IPS-20b (cell line): ENCODE measurements around the gene AQP7.
"Not testable (repeated sequence)": the region's sequence is repeated elsewhere in the genome, so short reads cannot be mapped to it uniquely, and the experiment has no call there.

ENCODE experiments used
- H3K27ac ChIP-seq: one replicate; pipeline ENCODE4 v1.5.1; 2013; ENCODE audit warnings: low read length
- H3K27me3 ChIP-seq: 2 replicates; pipeline ENCODE4 v1.6.1; 2013; ENCODE audit warnings: mild to moderate bottlenecking, low read length, inconsistent platforms; ENCODE audit not compliant: insufficient read depth
- H3K36me3 ChIP-seq: 2 replicates; pipeline ENCODE4 v1.6.1; 2013; ENCODE audit warnings: low read depth, mild to moderate bottlenecking, inconsistent platforms, low read length, moderate library complexity; ENCODE audit not compliant: insufficient read depth
- H3K4me1 ChIP-seq: 2 replicates; pipeline ENCODE4 v1.6.1; 2013; ENCODE audit warnings: mild to moderate bottlenecking, control low read depth, inconsistent platforms, low read length, moderate library complexity; ENCODE audit not compliant: insufficient read depth
- H3K4me3 ChIP-seq: 2 replicates; pipeline ENCODE4 v1.5.1; 2013; ENCODE audit warnings: mild to moderate bottlenecking, low read length, inconsistent platforms
- H3K9ac ChIP-seq: 2 replicates; pipeline ENCODE4 v1.6.1; 2013; ENCODE audit warnings: low read depth, mild to moderate bottlenecking, inconsistent platforms, low read length, moderate library complexity
- H3K9me3 ChIP-seq: 2 replicates; pipeline ENCODE4 v1.6.1; 2013; ENCODE audit warnings: mild to moderate bottlenecking, low read depth, low read length, inconsistent platforms; ENCODE audit not compliant: insufficient read depth

AQP7 gene

DNA sequence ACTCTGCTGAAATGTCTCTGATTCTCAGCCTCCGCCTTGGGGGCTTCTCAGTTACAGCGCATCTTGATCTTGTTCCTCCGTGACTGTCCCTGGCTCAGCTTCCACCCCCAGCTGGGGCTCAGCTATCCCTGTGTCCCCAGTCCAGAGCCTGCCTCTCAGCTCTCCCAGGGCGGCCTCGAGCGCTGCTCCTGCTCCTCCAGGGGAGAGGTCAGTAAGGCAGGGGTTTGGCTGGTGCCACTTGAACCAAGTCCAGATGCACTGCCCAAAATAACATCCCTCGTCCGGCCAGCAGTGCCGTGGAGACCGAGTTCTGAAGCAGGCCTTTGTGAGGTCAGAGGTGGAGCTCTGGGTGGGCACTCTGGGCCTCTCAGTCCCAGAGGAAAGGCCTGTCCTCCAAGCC is at the start of gene AQP7:
AQP7 (minus strand) TSS at position 198 of the 400 bp plus-strand sequence. CDS start 1,306 bp downstream, outside the sequence.
- H3K4me1 ChIP-seq, H3K36me3 ChIP-seq, H3K4me3 ChIP-seq, H3K27me3 ChIP-seq, H3K27ac ChIP-seq, H3K9me3 ChIP-seq, H3K9ac ChIP-seq: not testable (repeated sequence)

DNA sequence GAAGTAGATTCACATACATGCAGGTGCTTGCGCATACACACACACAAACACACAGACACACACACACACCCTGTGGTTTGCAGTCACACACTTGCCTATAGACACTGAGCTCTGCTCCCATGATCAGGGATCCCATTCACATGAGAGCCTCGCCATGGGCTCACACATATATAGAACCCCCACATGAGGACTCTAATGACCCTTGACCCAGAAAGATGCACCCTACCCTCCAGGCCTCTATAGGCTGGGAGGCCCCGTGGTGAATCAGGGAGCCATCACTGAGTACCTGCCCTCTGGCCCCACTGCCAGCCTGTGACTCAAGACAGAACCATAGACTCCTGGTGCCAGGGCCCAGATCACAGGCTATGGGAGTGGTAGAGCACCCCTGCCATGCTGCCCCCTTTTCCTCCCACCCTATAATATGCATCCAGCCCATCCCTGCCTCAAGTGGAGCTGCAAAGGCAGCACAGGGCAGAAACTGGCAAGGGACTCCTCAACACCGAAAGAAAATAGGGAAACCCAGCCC is 48.3 kb upstream of the AQP7 start:
- peaks cover 9% of the 10 kb centered on the region for H3K4me1 ChIP-seq
- no peaks in the 10 kb centered on the region for H3K9me3 ChIP-seq
- no peak overlapping the region for H3K9ac ChIP-seq
- no peak overlapping the region for H3K27ac ChIP-seq
- H3K36me3 ChIP-seq = no peaks in the 10 kb centered on the region
- no peak overlapping the region for H3K4me3 ChIP-seq
- peaks cover 29% of the 10 kb centered on the region for H3K27me3 ChIP-seq

DNA sequence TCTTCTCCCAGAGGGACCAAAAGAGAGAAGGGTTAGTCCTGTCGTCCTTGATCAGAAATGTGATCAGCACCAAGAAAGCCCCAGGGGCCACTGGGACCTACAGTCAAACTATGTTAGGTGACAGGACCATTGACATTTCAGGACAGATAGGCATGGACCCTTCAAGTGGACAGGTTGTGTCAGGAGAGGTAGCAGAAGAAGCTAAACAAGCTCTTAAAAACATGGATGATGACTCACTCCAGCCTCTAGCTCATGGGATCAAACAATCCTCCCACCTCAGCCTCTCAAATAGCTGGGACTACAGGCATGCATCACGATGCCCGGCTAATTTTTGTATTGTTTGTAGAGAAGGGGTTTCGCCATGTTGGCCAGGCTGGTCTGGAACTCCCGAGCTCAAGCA is 47.3 kb upstream of the AQP7 start:
- H3K9ac ChIP-seq = no peak overlapping the region
- H3K27me3 ChIP-seq = peaks cover 35% of the 10 kb centered on the region
- H3K27ac ChIP-seq = no peak overlapping the region
- H3K4me1 ChIP-seq = peaks cover 9% of the 10 kb centered on the region
- H3K36me3 ChIP-seq = no peaks in the 10 kb centered on the region
- H3K4me3 ChIP-seq = no peak overlapping the region
- no peaks in the 10 kb centered on the region for H3K9me3 ChIP-seq

DNA sequence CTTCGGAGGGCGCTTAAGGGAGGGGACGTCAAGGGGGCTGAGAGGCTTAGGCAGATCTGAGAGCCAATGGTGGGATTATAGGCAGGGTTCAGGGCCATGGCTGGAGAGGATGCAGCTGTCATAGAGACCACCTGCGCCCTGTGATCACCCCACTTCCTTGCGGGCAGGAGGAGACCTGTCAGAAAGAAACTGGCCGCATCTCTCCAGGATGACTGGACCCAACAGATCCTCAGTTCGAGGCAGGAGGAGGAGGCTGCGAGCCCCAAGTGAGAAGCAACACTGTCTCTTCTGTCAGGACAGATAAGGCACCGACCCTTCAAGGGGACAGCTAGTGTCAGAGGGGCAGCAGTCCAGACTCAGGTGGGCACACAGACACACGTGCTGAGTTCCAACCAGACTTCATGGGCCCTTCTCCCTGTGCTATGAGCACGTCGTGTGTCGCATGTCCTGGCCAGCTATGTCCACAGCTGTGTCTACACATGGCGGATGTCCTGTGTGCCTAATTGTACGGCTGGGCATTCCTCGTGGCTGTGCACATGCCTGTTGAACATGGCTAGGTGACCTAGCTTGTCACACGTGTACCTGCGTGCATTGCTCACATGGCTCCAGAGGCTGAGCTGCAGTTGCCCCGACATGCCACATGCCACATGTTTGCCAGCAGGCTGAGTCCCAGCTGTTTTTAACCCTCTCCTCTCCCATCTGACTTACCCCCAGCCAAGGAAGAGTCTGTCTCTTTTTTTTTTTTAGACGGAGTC is 45.6 kb upstream of the AQP7 start:
- Histone ChIP-seq H3K27ac (no peak overlapping the region), H3K9me3 (no peaks in the 10 kb centered on the region), H3K27me3 (peaks cover 35% of the 10 kb centered on the region), H3K4me3 (peak overlapping the region; percentile 70), H3K9ac (no peak overlapping the region; the same call in 1 of the 2 replicates), H3K36me3 (no peaks in the 10 kb centered on the region), H3K4me1 (peaks cover 11% of the 10 kb centered on the region)

DNA sequence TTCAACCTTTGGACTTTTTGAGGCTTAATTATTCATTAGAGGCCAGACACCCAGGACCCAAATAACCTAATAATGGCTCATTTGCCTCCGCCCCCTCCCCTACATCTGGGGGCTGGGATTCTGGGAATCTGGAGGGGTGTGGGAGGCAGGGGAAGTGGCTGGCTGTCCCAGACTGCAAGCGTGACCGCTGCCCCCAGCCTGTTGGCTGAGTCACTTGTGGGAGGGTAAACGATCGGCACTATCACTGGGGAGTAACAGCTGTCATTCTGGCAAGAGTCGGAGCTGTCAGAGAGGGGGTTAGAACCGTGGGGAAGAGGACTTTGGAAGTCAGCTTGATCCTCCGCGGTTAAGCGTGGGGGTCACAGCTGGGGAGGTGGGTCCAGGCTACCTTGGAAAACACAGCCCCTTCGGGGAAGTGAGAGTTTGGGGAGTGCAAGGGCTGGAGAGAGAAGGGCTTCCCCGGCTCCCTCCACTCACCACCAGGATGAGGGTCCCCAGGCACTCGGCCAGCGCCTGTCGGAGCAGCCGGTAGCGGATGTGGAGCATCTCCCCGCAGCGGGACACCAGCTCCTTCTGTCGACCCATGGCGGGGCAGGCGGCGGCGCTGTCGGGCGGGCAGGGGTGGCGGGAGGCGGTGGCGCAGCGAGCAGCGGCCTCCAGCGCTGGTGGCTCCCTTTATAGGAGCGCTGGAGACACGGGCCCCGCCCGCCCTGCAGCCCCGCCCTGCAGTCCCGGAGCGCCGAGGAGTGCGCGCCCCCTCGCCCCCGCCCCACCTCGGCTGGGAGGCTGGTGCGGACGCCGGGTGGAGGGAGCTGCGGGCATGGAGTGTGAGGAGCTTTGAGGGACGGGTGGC is 44.8 kb upstream of the AQP7 start, which contains the start of gene AQP3:
AQP3 (minus strand) TSS at position 648 of the 853 bp plus-strand sequence; CDS start at position 585, 63 bp downstream.
- no peaks in the 10 kb centered on the region for H3K9me3 ChIP-seq
- H3K9ac ChIP-seq = no peak within 1 kb of the TSS; the same call in 1 of the 2 replicates
- peaks cover 35% of the 10 kb centered on the region for H3K27me3 ChIP-seq
- peaks cover 11% of the 10 kb centered on the region for H3K4me1 ChIP-seq
- no peaks in the 10 kb centered on the region for H3K36me3 ChIP-seq
- no peak within 1 kb of the TSS for H3K27ac ChIP-seq
- H3K4me3 ChIP-seq = peak within 1 kb of the TSS; percentile 70

DNA sequence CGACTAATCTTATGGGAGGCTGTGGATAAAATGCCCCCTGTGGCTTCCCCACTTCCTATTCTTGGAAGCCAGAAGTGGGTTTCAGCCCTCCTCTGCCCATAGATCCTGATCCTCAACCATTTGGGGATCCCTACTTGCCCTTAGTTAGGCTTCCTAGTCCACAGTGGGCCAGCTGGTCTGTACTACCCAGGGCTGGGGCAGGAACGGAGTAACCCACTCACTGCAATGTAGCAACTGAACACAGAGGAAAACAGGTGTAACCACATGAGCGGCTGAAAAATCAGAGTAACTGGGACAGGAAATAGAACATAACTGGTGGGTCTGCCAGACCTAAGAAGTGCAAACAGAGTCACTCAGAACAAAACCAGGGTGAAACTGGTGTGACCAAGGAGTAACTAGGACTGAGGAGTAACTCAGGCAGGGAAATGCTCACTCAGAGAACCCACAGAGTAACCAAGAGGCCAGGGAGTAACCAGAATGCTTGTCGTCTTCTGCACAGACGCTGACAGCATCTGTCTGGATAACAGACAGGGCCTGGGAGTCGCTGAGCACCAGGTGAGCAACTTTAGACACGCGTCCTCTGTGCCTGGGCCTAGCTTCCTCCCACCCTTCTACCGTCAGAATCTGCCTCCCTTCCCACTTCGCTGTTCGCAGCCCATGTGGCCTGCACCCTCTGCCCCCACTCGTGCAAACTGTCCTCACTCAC is 44.0 kb upstream of the AQP7 start:
- H3K4me3 ChIP-seq = peak overlapping the region; percentile 70; the same call in 1 of the 2 replicates
- H3K9ac ChIP-seq = no peak overlapping the region
- no peaks in the 10 kb centered on the region for H3K36me3 ChIP-seq
- no peaks in the 10 kb centered on the region for H3K9me3 ChIP-seq
- peaks cover 11% of the 10 kb centered on the region for H3K4me1 ChIP-seq
- H3K27ac ChIP-seq = no peak overlapping the region
- H3K27me3 ChIP-seq = peaks cover 35% of the 10 kb centered on the region

DNA sequence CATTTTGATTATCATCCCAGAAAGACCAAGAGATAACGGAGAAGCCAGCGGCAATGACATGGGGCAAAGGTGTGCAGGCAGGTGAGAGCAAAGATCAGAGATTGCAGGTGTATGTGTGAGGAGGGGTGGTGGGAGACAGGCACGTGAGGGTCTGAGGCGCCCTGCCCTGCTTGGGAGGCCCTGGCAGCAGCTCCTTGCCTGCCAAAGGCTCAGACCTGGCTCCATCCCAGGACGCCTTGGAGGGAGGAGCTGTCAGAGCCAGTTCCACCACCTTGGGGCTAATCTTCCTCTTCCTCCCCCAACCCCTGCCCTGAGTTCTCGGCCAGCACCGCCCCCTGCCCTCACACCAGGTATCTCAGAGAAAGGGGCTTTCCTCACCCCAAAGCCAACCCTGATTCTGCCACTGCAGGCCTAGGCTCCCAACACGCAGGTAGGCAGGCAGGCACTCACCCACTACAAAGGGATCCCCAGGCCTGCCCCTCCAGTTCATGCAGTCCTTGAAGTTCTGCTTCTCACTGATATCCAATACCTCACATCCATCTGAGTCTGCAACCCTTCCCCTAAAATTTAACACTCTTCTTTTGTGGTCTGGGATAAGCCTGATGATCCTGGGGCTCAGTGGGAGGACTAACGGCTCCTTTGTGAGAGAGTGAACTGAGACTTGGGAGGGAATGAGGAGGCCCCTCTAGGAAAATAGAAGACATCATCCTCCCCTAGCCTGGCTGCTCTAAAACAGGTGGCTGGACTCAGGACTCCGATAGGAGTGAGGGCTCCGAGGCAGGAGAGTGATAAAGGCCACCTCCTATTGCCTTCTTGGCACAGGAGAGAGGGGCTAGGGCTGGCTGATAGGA is 43.2 kb upstream of the AQP7 start:
- H3K27me3 ChIP-seq = peaks cover 35% of the 10 kb centered on the region
- no peak overlapping the region for H3K9ac ChIP-seq
- H3K4me1 ChIP-seq = peaks cover 11% of the 10 kb centered on the region
- H3K4me3 ChIP-seq = no peak overlapping the region
- no peaks in the 10 kb centered on the region for H3K36me3 ChIP-seq
- H3K9me3 ChIP-seq = no peaks in the 10 kb centered on the region
- H3K27ac ChIP-seq = no peak overlapping the region

DNA sequence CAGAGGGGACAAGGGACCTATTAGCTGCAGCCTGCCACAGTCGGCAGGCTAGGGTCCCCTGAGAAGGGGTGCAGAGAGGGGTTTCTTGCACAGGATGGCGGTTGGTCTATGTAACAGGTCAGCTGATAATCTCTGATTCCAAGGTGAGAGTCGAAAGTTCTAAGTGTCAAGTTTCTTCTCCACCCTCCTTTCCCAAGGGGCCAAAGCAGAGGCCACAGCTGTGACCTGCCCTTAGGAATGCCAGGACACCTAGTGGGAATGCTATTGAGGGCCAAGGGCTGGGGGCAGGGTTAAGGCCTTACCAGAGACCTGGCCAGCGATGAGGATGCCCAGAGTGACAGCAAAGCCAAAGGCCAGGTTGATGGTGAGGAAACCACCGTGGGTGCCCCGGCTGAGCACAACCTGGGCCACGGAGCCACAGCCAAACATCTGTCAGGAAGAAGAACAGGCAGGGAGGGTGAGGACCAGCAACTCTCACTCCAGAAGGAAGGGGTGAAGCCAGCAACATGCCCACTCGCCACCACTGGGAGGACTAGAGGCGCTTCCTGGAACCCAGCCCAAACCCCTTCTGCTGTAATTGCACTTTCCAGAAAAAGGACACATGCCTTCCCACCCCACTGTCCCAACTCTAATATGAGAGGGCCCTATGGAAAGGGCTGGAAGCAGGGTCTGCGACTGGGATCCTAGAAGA is 41.2 kb upstream of the AQP7 start:
- Histone ChIP-seq H3K27me3 (peaks cover 32% of the 10 kb centered on the region), H3K9ac (no peak overlapping the region), H3K9me3 (no peaks in the 10 kb centered on the region), H3K27ac (no peak overlapping the region), H3K36me3 (no peaks in the 10 kb centered on the region), H3K4me1 (peaks cover 11% of the 10 kb centered on the region), H3K4me3 (no peak overlapping the region)

DNA sequence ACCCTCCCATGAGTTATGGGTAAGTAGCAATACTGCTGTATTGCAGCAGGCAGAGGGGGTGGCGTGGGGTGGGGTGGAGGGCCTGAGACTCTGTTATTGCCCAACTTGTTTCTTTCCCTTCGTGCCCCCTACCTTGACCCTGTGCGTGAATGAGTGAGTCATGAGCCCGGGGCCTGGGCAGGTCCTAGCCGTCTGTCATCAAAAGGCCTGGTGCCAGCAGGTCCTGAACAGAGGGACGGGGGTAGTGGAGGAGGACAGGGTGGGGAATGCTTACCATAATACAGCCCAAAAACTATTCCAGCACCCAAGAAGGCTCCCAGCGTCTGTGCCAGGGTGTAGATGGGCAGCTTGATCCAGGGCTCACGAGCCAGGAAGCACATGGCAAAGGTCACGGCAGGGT is 40.7 kb upstream of the AQP7 start:
- Histone ChIP-seq H3K4me1 (peaks cover 9% of the 10 kb centered on the region), H3K27ac (no peak overlapping the region), H3K27me3 (peaks cover 27% of the 10 kb centered on the region), H3K9ac (no peak overlapping the region), H3K36me3 (no peaks in the 10 kb centered on the region), H3K9me3 (no peaks in the 10 kb centered on the region), H3K4me3 (no peak overlapping the region)

DNA sequence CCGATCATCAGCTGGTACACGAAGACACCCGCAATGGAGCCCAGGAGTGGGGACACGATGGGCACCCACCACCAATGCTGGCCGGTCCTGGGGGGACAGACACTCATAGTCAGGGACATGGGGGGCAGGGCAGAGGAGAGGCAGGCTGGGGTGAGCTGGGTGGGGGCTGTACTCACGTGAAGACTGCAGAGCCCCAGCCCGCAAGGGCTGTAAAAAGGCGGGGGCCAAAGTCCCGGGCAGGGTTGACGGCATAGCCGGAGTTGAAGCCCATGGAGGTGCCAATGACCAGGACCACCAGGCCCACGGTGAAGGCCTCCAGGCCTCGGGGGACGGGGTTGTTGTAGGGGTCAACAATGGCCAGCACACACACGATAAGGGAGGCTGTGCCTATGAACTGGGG is 39.8 kb upstream of the AQP7 start:
- no peak overlapping the region for H3K9ac ChIP-seq
- 0 out of 2 replicates have a peak, but pooled peaks cover 6% of the 10 kb centered on the region for H3K4me1 ChIP-seq
- no peaks in the 10 kb centered on the region for H3K9me3 ChIP-seq
- no peaks in the 10 kb centered on the region for H3K36me3 ChIP-seq
- no peak overlapping the region for H3K27ac ChIP-seq
- no peak overlapping the region for H3K4me3 ChIP-seq
- H3K27me3 ChIP-seq = peaks cover 21% of the 10 kb centered on the region
